HG02970 (cell line): ENCODE data around the gene RBCK1.
"Not testable (repeated sequence)": the region's sequence is repeated elsewhere in the genome, so short reads cannot be mapped to it uniquely, and the experiment has no call there.

Source experiments
- ATAC-seq: cut with Tn5 transposase; IDR thresholded peaks from one replicate; pipeline ENCODE4 v1.9.1; 2021; ENCODE audit warnings: mild to moderate bottlenecking, moderate library complexity, moderate number of reproducible peaks; ENCODE audit not compliant: unreplicated experiment, low FRiP score

RBCK1 gene

DNA sequence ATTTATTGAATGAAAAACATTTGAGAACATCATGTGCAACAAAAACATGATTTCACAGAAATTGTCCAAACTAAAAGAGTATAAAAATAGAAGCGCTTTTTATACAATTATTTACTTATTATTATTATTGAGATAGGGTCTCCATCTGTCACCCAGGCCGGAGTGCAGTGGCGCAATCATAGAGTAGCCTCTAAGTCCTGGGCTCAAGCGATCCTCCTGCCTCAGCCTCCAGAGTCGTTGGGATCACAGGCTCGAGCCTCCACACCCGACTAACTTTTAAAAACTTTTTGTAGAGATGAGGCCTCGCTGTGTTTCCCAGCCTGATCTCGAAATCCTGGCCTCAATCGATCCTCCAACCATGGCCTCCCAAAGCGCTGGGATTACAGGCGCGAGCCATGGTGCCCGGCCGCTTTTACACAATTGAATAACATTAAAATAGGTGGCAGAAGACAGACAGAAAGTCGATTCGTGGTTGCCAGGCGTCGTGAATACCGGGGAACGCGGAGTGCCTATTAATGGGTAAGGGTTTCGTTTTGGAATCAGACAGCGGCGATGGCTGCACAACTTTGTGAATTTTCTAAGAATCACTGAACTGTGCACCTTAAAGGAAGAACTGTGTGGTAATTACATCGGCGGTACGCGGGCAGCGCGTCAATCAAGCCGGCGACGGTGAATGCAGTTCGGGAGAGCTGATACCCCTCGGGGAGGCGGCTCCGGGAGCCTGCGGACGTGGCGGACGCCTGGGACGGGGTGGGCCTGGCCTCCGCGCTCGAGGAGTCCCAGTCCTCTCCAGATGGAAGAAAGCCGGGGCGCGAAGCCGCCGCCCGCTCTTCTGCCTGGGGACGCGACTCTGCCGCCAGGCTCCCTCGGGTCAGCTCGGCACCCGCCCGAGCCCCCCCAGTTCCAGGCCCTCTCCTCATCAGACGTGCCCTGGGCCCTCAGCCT lies 53.4 kb downstream of the RBCK1 start:
- peak; percentile 33 for ATAC-seq

DNA sequence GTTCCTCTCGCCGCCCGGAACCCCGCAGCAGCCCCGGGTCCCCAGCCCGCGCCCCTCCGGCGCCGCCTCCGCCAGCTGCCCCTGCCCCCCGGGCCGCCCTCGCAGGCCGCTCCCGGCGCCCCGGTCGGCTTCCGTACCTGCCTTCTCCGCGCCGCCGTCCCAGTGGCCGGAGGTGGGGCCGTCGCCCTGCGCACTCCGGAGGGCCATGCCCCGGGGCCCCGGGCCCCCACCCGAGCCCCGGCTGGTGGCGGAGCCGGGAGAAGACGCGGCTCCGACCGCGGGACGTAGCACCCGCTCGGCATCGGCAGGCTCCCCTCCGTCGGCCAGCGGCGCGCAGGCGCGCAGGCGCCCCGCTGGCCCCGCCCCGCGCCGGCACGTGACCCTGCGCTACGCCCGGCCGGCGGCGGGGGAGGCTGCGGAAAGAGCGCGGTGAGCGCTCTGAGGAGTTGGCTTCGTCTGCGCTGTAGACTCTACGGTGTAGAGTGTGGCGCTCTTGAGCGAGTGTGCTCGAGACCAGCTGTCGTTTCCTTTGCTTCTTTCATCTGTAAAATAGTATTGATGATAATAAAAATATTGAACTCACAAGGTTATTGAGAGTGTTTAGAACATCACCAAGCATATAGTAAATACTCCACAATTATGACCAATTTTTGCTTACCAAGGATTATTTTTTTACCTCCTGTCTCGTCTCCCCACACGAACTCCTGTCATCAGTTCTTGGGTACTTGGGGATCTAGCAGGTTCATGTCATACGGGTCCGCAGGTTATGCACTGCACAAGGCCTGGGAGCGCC lies 54.3 kb downstream of the RBCK1 start, which contains the start of gene TBC1D20:
TSS of gene TBC1D20 (minus strand) at position 335 of the 793 bp plus-strand sequence. CDS start at position 207, 128 bp downstream.
- peak; percentile 91 for ATAC-seq

DNA sequence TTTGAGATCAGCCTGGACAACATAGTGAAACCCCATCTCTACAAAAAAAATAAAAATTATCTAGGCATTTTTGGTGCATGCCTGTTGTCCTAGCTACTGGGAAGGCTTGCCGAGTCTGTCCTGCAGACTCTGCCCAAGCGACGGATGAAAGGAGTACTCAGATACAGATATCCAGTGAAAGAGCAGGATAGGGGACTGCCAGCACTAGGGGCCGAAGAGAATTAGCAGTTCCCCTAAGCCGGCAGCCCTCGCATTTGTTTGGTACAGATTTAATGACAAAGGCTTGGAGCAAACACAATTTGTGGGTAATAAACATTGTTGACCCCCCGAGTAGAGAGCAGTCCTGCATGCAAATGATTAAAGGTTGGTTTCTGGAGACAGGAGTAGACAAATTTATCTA lies 59.7 kb downstream of the RBCK1 start:
- no peak for ATAC-seq

- ATAC-seq, result no peak
These were observed 61.8 kb downstream of the RBCK1 start for GRCh38 chr20:469746-470490.

DNA sequence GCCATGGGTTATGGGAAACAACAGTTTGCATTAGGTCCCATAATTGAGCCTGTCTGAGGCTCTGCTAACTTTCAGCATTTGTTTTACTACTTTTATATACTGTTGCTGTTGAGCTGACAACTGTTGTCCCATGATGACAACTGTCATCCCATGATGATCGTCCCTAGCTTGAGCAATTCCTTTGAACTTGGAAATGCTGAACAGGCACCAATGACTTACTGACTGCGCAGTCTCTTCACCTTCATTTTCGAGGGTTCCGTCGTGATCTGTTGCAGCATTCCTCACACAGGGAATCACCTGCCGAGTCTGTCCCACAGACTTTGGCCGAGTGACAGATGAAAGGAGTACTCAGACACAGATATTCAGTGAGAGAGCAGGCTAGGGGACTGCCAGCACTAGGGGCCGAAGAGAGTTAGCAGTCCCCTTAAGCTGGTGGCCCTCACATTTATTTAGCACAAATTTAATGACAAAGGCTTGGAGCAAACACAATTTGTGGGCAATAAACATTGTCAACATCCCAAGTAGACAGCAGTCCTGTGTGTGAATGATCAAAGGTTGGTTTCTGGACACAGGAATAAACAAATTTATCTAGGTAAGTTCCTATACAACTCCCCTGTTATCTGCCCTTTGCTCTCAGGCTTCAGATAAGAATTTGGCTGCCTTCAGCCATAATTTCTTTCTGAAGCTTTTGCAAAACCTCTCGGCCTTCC lies 64.2 kb downstream of the RBCK1 start:
- no peak for ATAC-seq

DNA sequence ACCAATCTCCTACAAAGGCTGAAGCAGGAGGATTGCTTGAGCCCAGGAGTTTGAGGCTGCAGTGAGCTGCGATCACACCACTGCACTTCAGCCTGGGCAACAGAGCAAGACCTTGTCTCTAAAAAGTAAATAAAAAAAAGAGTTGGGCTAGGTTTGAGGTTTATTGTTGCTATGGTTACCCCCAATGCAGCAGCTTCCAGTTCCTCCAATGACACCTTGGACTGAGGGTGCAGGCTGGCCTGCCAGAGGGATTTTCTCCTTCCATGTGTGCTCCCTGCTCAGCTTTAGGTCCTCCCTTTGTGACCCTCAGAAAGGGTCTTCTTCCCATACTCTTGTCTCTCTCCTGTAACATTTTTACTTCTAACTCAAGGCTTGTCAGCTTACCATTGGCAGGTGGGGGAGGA lies 64.8 kb downstream of the RBCK1 start:
- ATAC-seq, result no peak

DNA sequence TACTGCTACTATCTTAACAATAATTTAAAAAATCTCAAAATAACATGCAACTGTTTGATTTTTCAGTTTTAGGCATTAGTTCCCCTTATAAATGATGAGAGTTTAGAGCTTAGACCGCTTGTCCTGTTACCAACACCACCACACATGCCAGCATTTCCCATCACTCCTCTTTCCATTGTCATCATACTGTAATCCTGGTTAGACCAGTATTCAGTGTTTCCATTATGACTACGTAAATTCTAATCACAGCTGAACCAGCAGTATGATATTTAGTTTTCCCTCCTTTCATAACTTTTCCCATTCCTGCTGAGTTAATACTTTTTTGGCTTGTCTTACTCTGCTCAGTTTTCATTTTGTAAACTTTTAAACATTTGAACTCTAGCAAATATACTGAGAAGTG lies 66.5 kb downstream of the RBCK1 start:
- ATAC-seq, result no peak

DNA sequence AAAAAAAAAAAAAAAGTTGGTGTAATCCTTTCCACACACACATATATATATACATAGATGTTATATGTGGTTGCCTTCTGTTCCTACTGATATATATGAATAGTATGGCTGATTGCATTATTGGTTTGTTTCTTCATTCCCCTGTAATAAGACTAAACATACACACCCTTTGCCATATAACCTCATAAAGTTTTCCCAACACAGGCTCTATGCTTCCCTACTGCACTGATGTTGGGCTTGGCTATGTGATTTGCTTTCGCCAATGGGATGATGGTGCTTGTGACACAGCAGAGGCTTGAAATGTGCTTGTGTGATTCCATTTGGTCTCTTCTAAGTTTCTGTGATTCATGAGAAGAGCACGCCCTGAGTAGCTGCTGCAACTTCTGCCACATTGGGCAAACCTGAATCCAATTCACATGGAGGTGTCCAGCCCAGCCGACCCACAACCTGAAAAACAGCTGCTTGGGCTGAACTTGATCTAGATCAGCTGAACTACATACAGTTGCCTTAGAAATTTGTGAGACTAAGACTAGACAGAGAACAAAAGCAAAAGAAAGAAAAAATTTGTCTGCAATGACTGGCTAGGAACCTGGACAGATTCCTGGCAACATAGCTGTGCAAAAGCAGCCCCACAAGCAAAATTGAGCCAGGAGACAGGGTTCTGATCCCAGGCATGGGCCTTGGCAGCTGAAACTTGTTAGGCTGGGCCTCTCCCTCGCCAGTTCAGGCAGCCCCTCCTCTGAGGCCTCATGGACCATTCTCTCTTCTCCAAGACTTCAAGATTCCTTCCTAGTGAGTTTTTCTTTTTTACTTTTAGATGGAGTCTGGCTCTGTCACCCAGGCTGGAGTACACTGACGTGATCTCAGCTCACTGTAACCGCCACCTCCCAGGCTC lies 67.6 kb downstream of the RBCK1 start:
- ATAC-seq, result no peak

- ATAC-seq, result not testable (repeated sequence)
These were observed 68.6 kb downstream of the RBCK1 start for GRCh38 chr20:476561-477249.

- no peak for ATAC-seq
These were observed 70.2 kb downstream of the RBCK1 start for GRCh38 chr20:478010-478948.

GRCh38 chr20:478949-479429 lies 70.9 kb downstream of the RBCK1 start:
- ATAC-seq, result no peak

DNA sequence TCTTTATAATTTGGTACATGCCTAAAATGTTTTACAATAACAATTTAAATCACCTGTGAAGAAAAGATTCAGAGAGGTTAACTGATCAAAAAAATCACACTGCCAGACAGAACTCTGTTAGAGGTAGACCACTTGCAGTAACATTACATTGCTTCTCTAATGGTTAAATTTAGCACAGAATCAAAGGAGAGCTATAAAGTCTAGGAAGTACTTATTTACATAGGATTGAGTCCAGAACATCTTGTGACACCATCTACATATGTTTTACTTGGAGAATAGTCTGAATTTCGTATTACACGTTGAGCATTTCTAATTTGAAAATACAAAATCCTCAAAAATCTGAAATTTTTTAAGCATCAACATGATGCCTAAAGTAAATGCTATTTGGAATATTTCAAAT lies 71.4 kb downstream of the RBCK1 start:
- ATAC-seq, result no peak

DNA sequence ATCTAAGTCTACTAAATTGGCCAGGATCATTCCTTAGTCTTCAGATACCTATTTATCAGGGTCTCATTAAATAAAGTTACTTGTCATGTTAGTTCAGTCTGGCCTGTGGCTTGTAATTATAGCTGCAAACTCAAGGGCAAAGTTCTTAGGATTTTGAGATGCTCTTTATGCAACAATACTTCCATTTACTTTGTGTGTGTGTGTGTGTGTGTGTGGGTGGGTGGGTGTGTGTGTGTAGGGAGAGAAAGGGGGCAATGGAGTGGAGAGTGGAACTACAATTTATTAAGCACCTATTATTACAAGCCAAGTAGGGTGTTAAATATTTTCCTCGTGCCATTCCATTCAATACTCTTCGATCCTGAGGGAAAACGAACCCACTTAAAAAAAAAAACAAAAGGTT lies 71.9 kb downstream of the RBCK1 start:
- ATAC-seq, result no peak

GRCh38 chr20:481167-481566 lies 73.1 kb downstream of the RBCK1 start:
- no peak for ATAC-seq
